GM19467 (cell line): ENCODE measurements around the gene BCL6.
"Not testable (repeated sequence)": the region's sequence is repeated elsewhere in the genome, so short reads cannot be mapped to it uniquely, and the experiment has no call there.

Source experiments
- ATAC-seq: cut with Tn5 transposase; IDR thresholded peaks from one replicate; pipeline ENCODE4 v1.9.1; 2021; ENCODE audit warnings: mild to moderate bottlenecking, moderate library complexity; ENCODE audit not compliant: unreplicated experiment

The BCL6 gene

GRCh38 chr3:187681756-187682155 lies 63.5 kb downstream of the BCL6 start:
- ATAC-seq = not testable (repeated sequence)

DNA sequence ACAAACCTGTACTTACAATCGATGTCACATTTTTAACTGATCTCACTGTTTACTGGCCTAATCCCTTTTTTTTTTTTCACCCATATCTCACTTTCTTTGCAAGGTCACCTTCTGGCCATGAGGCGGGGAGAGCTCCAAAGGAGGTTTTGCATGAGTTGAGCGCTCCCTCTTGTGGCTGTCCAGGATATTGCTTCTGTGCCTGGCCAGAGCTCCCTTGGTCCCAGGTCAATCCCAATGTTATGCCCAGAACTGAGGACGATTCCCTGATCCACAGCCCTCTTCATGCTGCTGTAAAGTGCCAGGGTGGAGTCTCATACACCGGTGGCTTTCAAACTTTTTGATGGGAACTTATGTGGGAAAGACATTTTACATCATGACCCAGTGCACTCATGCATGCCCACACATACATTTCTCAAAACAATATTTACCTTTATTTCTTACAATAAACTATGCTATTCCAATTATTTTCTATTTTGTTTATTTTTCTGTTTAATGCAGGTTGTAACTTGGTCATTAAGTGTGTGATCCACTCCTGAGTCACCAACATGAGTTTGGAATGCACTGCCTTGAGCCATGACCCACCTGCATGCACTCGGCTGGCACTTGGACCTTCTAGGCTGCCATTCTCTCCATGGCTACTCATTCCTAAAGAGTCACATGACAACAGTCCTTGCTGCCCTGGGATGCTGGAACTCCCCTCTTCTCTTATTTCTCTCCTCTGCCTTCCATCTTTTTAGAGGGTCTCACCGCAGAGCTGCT lies 65.5 kb downstream of the BCL6 start:
- no peak for ATAC-seq

- ATAC-seq = no peak
These were observed 66.5 kb downstream of the BCL6 start for GRCh38 chr3:187678726-187679268.

DNA sequence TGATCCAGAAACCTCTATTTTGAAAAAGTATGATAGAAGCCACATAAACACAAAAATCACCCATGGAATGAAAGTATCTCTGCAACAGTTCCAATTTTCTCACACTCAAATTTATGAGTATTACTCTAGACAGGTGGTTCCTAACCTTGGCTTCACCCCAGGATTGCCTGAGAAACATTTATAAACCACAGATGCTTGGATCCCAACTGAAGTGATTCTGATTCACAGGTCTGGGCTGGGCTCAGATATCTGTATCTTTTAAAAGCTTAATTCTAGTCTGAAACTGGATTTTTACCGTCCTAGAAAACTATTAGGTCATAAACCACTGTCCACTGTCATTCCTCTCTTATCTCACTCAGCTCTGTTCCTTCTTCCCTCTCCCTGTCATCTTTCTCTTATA lies 67.7 kb downstream of the BCL6 start:
- no peak for ATAC-seq

- ATAC-seq = no peak
These were observed 72.3 kb downstream of the BCL6 start for GRCh38 chr3:187673012-187673411.
